Measurements from ENCODE around the gene PLA2G6. TPM values are rescaled to one million over a fixed set of nuclear protein-coding genes. Genes with fewer than 3 reads are reported as not detected.

PLA2G6 gene
- total and polyA plus RNA-seq, 2 of the 13 experiments (the other 11 are each of a cell fraction or from before 2014, with no cell fraction given) = 4.8 to 11.5 TPM

GRCh38 chr22:38171927-38172831 lies 9.5 kb downstream of the PLA2G6 start (continued):
- TF ChIP-seq ZNF432 (CRISPR knock-in tag; IDR thresholded peaks at IDR 0.05; ENCODE audit: borderline replicate concordance) (no peak), HCFC1 (IDR thresholded peaks at IDR 0.05; ENCODE audit: low read depth, low read length) (no peak)

DNA sequence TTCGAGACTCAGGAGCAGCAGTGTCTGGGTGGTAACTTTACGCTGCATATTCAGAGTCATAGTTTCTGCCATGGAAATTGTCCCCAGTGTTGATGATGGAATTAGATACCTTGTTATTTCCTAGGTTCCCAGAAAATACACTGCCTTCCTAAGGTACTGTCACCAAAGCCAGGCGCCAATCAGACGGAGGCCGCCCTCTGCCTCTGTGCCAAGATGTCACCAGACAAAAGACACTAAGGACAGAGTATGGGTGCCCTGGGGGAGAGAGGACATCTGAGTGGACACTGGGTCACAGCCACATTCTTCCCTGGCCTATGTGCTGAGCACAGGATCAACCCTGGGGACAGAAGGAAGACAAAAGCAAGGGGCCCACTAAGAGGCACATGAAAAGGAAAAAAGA lies 11.2 kb downstream of the PLA2G6 start:
- Histone ChIP-seq H3K9me3 (ENCODE audit: low read length) (no peaks in the 10 kb centered on the region), H4K20me1 (ENCODE audit: insufficient read depth, low read length) (no peaks in the 10 kb centered on the region), H3K79me2 (ENCODE audit: insufficient read depth, low read length) (peaks cover 2% of the 10 kb centered on the region), H3K9ac (ENCODE audit: insufficient read depth, low read depth, low read length) (no peak overlapping the region), H3K27me3 (ENCODE audit: control insufficient read depth in 1 of 2, insufficient read depth in 2 of 2, low read length in 2 of 2) (no peaks in the 10 kb centered on the region), H3K27ac (ENCODE audit: extremely low read length, insufficient read depth, low read length) (no peak overlapping the region), H3K4me1 (ENCODE audit: insufficient read depth, low read length) (peaks cover 33% of the 10 kb centered on the region), H3K4me2 (ENCODE audit: low read depth, low read length) (no peak overlapping the region), H3K36me3 (replicated peaks in 1 of 2; ENCODE audit: control insufficient read depth in 1 of 2, insufficient read depth in 2 of 2, low read length in 2 of 2) (no peaks in the 10 kb centered on the region; a peak in 1 of 5 replicates), H2AFZ (ENCODE audit: low read length) (no peak overlapping the region), H3K4me3 (replicated peaks in 1 of 3; ENCODE audit: insufficient read depth in 1 of 3, low read depth in 2 of 3, low read length in 3 of 3) (no peak overlapping the region)
- intact Hi-C loops (cut with micrococcal nuclease; ENCODE audit: unreplicated experiment) = no loop called here
- 96% methylated on average over 5 of the region's 5 CpGs for WGBS (ENCODE audit: low lambda C conversion rate)
- BruUV-seq (replicated peaks) = no TSS peak
- CTCF ChIA-PET (ENCODE audit: low intra/inter-chr PET ratio, low total read pairs) = no interaction called here
- in situ Hi-C loops (cut with HindIII; ENCODE audit: extremely low pct_ligation_motif_present, low pct_unique_long_range_greater_than_20kb) = no loop called here
- DNase-seq (ENCODE audit: low spot score) = no peak
- FAIRE-seq = no peak
- no peak for ATAC-seq
- POLR2A ChIA-PET = interaction anchor here (0.9 to 2.5 kb wide), 2 partner anchors 9 to 11 kb away, joined by 3 to 7 read pairs; partner anchors contain the start of gene PLA2G6
- TF ChIP-seq ATAD3A (CRISPR knock-in tag; IDR thresholded peaks at IDR 0.05) = no peak
- no peak for TF ChIP-seq ZNF589 (CRISPR knock-in tag; conservative IDR thresholded peaks at IDR 0.05)
- TF ChIP-seq XBP1 (CRISPR knock-in tag; IDR thresholded peaks at IDR 0.05) = no peak
- no peak for TF ChIP-seq ZNF296 (CRISPR knock-in tag; conservative IDR thresholded peaks at IDR 0.05)
- TF ChIP-seq REXO4 (CRISPR knock-in tag; IDR thresholded peaks at IDR 0.05; ENCODE audit: borderline replicate concordance) = no peak
- no peak for TF ChIP-seq NR2C2 (CRISPR knock-in tag; IDR thresholded peaks at IDR 0.05; ENCODE audit: borderline replicate concordance)
- TF ChIP-seq SALL1 (CRISPR knock-in tag; IDR thresholded peaks at IDR 0.05) = no peak
- no peak for TF ChIP-seq PLRG1 (conservative IDR thresholded peaks at IDR 0.05)
- TF ChIP-seq ZNF615 (CRISPR knock-in tag; IDR thresholded peaks at IDR 0.05; ENCODE audit: borderline replicate concordance) = no peak
- TF ChIP-seq HIC2 (CRISPR knock-in tag; IDR thresholded peaks at IDR 0.05; ENCODE audit: low read depth) = no peak
- no peak for TF ChIP-seq STAT6 (CRISPR knock-in tag; IDR thresholded peaks at IDR 0.05; ENCODE audit: borderline replicate concordance)
- TF ChIP-seq MAFK (conservative IDR thresholded peaks at IDR 0.05 in 1 of 2, IDR thresholded peaks at IDR 0.05 in 1 of 2; ENCODE audit: low read length in 2 of 2) = no peak
- no peak for TF ChIP-seq ZNF10 (CRISPR knock-in tag; IDR thresholded peaks at IDR 0.05; ENCODE audit: borderline replicate concordance, low read depth)
- TF ChIP-seq ZNF550 (CRISPR knock-in tag; IDR thresholded peaks at IDR 0.05; ENCODE audit: borderline replicate concordance) = no peak
- TF ChIP-seq IRF9 (CRISPR knock-in tag; IDR thresholded peaks at IDR 0.05; ENCODE audit: borderline replicate concordance) = no peak
